Neutrophil (primary cell): ENCODE data around the gene PLA2G10.

Source experiments
- H3K27ac ChIP-seq: fragments of 200-600 bp; sonication (generic); 2 replicates; pipeline ENCODE4 v1.5.1; 2016; ENCODE audit warnings: mild to moderate bottlenecking, moderate library complexity
- H3K27me3 ChIP-seq: fragments of 200-600 bp; sonication (generic); 2 replicates; pipeline ENCODE4 v1.6.0; 2016; ENCODE audit warnings: mild to moderate bottlenecking
- H3K36me3 ChIP-seq: fragments of 200-600 bp; sonication (generic); 2 replicates; pipeline ENCODE4 v1.5.1; 2017
- H3K4me1 ChIP-seq, 2 experiments: fragments of 200-600 bp in 1 of 2; sonication (generic) in 1 of 2; 1 replicate in 1 of 2; 2 replicates in 1 of 2; pipeline versions ENCODE4 v1.5.1 to v1.6.1; 2013 to 2016; ENCODE audit warnings: low read depth in 1 of 2, low read length in 1 of 2, mild to moderate bottlenecking in 1 of 2, moderate library complexity in 1 of 2; ENCODE audit not compliant: control insufficient read depth in 1 of 2, insufficient read depth in 1 of 2
- H3K4me3 ChIP-seq, 2 experiments: fragments of 200-600 bp in 1 of 2; sonication (generic) in 1 of 2; 1 replicate in 1 of 2; 2 replicates in 1 of 2; pipeline ENCODE4 v1.5.1; 2013 to 2016; ENCODE audit warnings: low read depth in 1 of 2, low read length in 1 of 2, mild to moderate bottlenecking in 1 of 2, moderate library complexity in 1 of 2
- H3K9me3 ChIP-seq: fragments of 200-600 bp; sonication (generic); 2 replicates; pipeline ENCODE4 v1.5.1; 2016
- CTCF ChIP-seq: fragments of 200-600 bp; sonication (generic); IDR thresholded peaks from 2 replicates; pipeline ENCODE4 v1.5.1; 2016; ENCODE audit warnings: antibody characterized with exemption

The PLA2G10 gene

GRCh38 chr16:14672403-14672971 is 21.6 kb downstream of the PLA2G10 start:
- Histone ChIP-seq H3K27me3 (no peaks in the 10 kb centered on the region), H3K27ac (no peak overlapping the region), H3K4me3 (no peak overlapping the region), H3K9me3 (no peaks in the 10 kb centered on the region), H3K4me1 (no peaks in the 10 kb centered on the region), H3K36me3 (peaks cover 26% of the 10 kb centered on the region)
- TF ChIP-seq CTCF, result no peak

- H3K4me1 ChIP-seq, result no peaks in the 10 kb centered on the region
- no peaks in the 10 kb centered on the region for H3K9me3 ChIP-seq
- H3K27ac ChIP-seq, result no peak overlapping the region
- no peaks in the 10 kb centered on the region for H3K27me3 ChIP-seq
- H3K4me3 ChIP-seq, result no peak overlapping the region
- TF ChIP-seq CTCF, result no peak
- peaks cover 53% of the 10 kb centered on the region for H3K36me3 ChIP-seq
Observed at GRCh38 chr16:14669776-14670175, 24.3 kb downstream of the PLA2G10 start.

GRCh38 chr16:14668556-14669223 is 25.4 kb downstream of the PLA2G10 start:
- no peaks in the 10 kb centered on the region for H3K27me3 ChIP-seq
- H3K9me3 ChIP-seq, result no peaks in the 10 kb centered on the region
- no peak overlapping the region for H3K27ac ChIP-seq
- peaks cover 64% of the 10 kb centered on the region for H3K36me3 ChIP-seq
- no peaks in the 10 kb centered on the region for H3K4me1 ChIP-seq
- H3K4me3 ChIP-seq, result no peak overlapping the region
- no peak for TF ChIP-seq CTCF

- Histone ChIP-seq H3K36me3 (peaks cover 75% of the 10 kb centered on the region), H3K27ac (no peak overlapping the region), H3K4me3 (no peak overlapping the region), H3K4me1 (no peaks in the 10 kb centered on the region), H3K27me3 (no peaks in the 10 kb centered on the region), H3K9me3 (no peaks in the 10 kb centered on the region)
- no peak for TF ChIP-seq CTCF
Observed at GRCh38 chr16:14667347-14668266, 26.5 kb downstream of the PLA2G10 start.

GRCh38 chr16:14658063-14658462 is 36.0 kb downstream of the PLA2G10 start:
- Histone ChIP-seq H3K36me3 (peaks cover 87% of the 10 kb centered on the region), H3K4me1 (no peaks in the 10 kb centered on the region), H3K4me3 (no peak overlapping the region), H3K27ac (no peak overlapping the region), H3K9me3 (no peaks in the 10 kb centered on the region), H3K27me3 (no peaks in the 10 kb centered on the region)
- no peak for TF ChIP-seq CTCF
